Stomach smooth muscle (tissue), 2 donors: Measurements from ENCODE around the gene RPS24.
A peak's percentile ranks its signal among the peaks of the same experiment; 100 is the strongest.
"Not testable (repeated sequence)": the region's sequence is repeated elsewhere in the genome, so short reads cannot be mapped to it uniquely, and the experiment has no call there.

Experiments used
- H3K27ac ChIP-seq: one replicate; pipeline ENCODE4 v1.7.0; 2013; ENCODE audit warnings: mild to moderate bottlenecking, low read length, inconsistent platforms
- H3K27me3 ChIP-seq, 2 donors: one replicate each; pipeline ENCODE4 v1.7.0; 2013; ENCODE audit warnings: low read length in 2 of 2; ENCODE audit not compliant: insufficient read depth in 2 of 2, control insufficient read depth in 1 of 2
- H3K36me3 ChIP-seq, 2 donors: one replicate each; pipeline ENCODE4 v1.7.0; 2013; ENCODE audit warnings: low read length in 2 of 2; ENCODE audit not compliant: control insufficient read depth in 2 of 2, insufficient read depth in 2 of 2
- H3K4me1 ChIP-seq: one replicate; pipeline ENCODE4 v1.7.0; 2013; ENCODE audit warnings: low read length; ENCODE audit not compliant: control insufficient read depth, insufficient read depth
- H3K4me3 ChIP-seq, 2 donors: one replicate each; pipeline ENCODE4 v1.7.0; 2013; ENCODE audit warnings: low read length in 2 of 2
- H3K9ac ChIP-seq, 2 donors: one replicate each; pipeline ENCODE4 v1.7.0; 2013; ENCODE audit warnings: low read length in 2 of 2, mild to moderate bottlenecking in 1 of 2
- H3K9me3 ChIP-seq, 2 donors: one replicate each; pipeline ENCODE4 v1.7.0; 2013; ENCODE audit warnings: low read length in 2 of 2; ENCODE audit not compliant: control insufficient read depth in 2 of 2
- donor health status: healthy.
- donor health status: Pancreatic carcinoma.

The RPS24 gene

GRCh38 chr10:78033637-78034470 is at the start of gene RPS24:
Gene RPS24, plus strand, starts transcription at chr10:78033863. Its CDS starts 39 bp downstream, at chr10:78033902.
- Histone ChIP-seq H3K27ac (peak within 1 kb of the TSS; percentile 66), H3K4me1 (peaks cover 25% of the 10 kb centered on the region), H3K27me3 (no peaks in the 10 kb centered on the region), H3K9me3 (no peaks in the 10 kb centered on the region), H3K9ac (peak within 1 kb of the TSS; percentile 81 to 91), H3K36me3 (peaks cover 29 to 30% of the 10 kb centered on the region in 2 donors), H3K4me3 (peak within 1 kb of the TSS; percentile 73 to 98)

GRCh38 chr10:77984986-77985385 is 48.7 kb upstream of the RPS24 start:
- Histone ChIP-seq H3K27ac (no peak overlapping the region), H3K4me1 (no peaks in the 10 kb centered on the region), H3K27me3 (no peaks in the 10 kb centered on the region), H3K9ac (peak overlapping the region in 1 of 2 donors; percentile 29), H3K36me3 (peaks cover 74 to 80% of the 10 kb centered on the region in 2 donors), H3K4me3 (no peak overlapping the region), H3K9me3 (no peaks in the 10 kb centered on the region)

GRCh38 chr10:77987671-77988255 is 45.9 kb upstream of the RPS24 start:
- H3K4me3 ChIP-seq = no peak overlapping the region
- H3K27ac ChIP-seq = no peak overlapping the region
- H3K4me1 ChIP-seq = no peaks in the 10 kb centered on the region
- H3K36me3 ChIP-seq = peaks cover 69 to 74% of the 10 kb centered on the region in 2 donors
- no peaks in the 10 kb centered on the region for H3K27me3 ChIP-seq
- no peak overlapping the region for H3K9ac ChIP-seq
- H3K9me3 ChIP-seq = no peaks in the 10 kb centered on the region

- Histone ChIP-seq H3K27me3 (no peaks in the 10 kb centered on the region), H3K4me3 (no peak overlapping the region), H3K27ac (no peak overlapping the region), H3K9me3 (no peaks in the 10 kb centered on the region), H3K36me3 (peaks cover 62 to 70% of the 10 kb centered on the region in 2 donors), H3K9ac (no peak overlapping the region), H3K4me1 (no peaks in the 10 kb centered on the region)
Measured at GRCh38 chr10:77989081-77989724, 44.5 kb upstream of the RPS24 start.

GRCh38 chr10:77993620-77994019 is 40.0 kb upstream of the RPS24 start:
- Histone ChIP-seq H3K36me3 (peaks cover 32 to 35% of the 10 kb centered on the region in 2 donors), H3K27ac (no peak overlapping the region)

GRCh38 chr10:77998780-77999179 is 34.9 kb upstream of the RPS24 start:
- not testable (repeated sequence) for H3K4me1 ChIP-seq

More at GRCh38 chr10:77993620-77994019, 40.0 kb upstream of the RPS24 start:
- Histone ChIP-seq H3K4me3 (no peak overlapping the region), H3K9ac (no peak overlapping the region), H3K4me1 (no peaks in the 10 kb centered on the region), H3K9me3 (no peaks in the 10 kb centered on the region), H3K27me3 (no peaks in the 10 kb centered on the region)

GRCh38 chr10:78000206-78000605 is 33.5 kb upstream of the RPS24 start:
- Histone ChIP-seq H3K27me3 (no peaks in the 10 kb centered on the region), H3K4me3 (no peak overlapping the region), H3K9me3 (no peaks in the 10 kb centered on the region), H3K27ac (no peak overlapping the region), H3K4me1 (no peaks in the 10 kb centered on the region), H3K9ac (no peak overlapping the region), H3K36me3 (peaks cover 31 to 41% of the 10 kb centered on the region in 2 donors)

More at GRCh38 chr10:77998780-77999179, 34.9 kb upstream of the RPS24 start:
- H3K27me3 ChIP-seq, H3K9ac ChIP-seq, H3K4me3 ChIP-seq, H3K9me3 ChIP-seq, H3K27ac ChIP-seq: not testable (repeated sequence)
- H3K36me3 ChIP-seq = peaks cover 26 to 32% of the 10 kb centered on the region in 2 donors

GRCh38 chr10:78000956-78001472 is 32.6 kb upstream of the RPS24 start:
- no peaks in the 10 kb centered on the region for H3K4me1 ChIP-seq
- H3K27ac ChIP-seq = no peak overlapping the region
- peaks cover 36 to 49% of the 10 kb centered on the region in 2 donors for H3K36me3 ChIP-seq
- H3K4me3 ChIP-seq = no peak overlapping the region
- no peaks in the 10 kb centered on the region for H3K27me3 ChIP-seq
- no peak overlapping the region for H3K9ac ChIP-seq
- no peaks in the 10 kb centered on the region for H3K9me3 ChIP-seq

- Histone ChIP-seq H3K4me3 (no peak overlapping the region), H3K9ac (no peak overlapping the region), H3K9me3 (no peaks in the 10 kb centered on the region), H3K27ac (no peak overlapping the region), H3K27me3 (no peaks in the 10 kb centered on the region), H3K36me3 (peaks cover 41 to 61% of the 10 kb centered on the region in 2 donors), H3K4me1 (no peaks in the 10 kb centered on the region)
Measured at GRCh38 chr10:78002541-78003288, 30.9 kb upstream of the RPS24 start.
